ENCODE data around the gene PFDN2.
"Not testable (repeated sequence)": the region's sequence is repeated elsewhere in the genome, so short reads cannot be mapped to it uniquely, and the experiment has no call there.

Gene PFDN2

DNA sequence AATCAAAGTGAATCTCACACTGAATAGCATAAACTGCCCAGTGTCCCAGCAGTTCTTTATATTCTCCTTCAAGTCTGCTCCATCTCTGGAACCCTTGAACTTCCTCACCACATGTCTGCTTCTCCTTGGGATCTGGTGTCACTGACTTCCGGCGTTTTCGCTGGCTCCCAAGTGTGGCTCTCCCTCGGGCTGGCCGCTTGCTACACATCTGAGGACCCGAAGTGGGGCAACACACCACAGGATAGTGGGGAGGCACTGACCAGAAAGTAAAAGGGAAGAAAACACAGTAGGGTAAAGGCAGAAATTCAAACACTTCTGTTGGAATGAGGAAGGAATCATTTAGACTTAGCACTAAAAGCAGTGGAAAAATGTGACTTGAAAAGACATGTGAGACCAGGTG, 5.1 kb upstream of the PFDN2 start:
- TF ChIP-seq, protein P1, sequence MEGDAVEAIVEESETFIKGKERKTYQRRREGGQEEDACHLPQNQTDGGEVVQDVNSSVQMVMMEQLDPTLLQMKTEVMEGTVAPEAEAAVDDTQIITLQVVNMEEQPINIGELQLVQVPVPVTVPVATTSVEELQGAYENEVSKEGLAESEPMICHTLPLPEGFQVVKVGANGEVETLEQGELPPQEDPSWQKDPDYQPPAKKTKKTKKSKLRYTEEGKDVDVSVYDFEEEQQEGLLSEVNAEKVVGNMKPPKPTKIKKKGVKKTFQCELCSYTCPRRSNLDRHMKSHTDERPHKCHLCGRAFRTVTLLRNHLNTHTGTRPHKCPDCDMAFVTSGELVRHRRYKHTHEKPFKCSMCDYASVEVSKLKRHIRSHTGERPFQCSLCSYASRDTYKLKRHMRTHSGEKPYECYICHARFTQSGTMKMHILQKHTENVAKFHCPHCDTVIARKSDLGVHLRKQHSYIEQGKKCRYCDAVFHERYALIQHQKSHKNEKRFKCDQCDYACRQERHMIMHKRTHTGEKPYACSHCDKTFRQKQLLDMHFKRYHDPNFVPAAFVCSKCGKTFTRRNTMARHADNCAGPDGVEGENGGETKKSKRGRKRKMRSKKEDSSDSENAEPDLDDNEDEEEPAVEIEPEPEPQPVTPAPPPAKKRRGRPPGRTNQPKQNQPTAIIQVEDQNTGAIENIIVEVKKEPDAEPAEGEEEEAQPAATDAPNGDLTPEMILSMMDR (IDR thresholded peaks at IDR 0.05; ENCODE audit: extremely low read depth, missing control alignments), result no peak
- DNase-seq (ENCODE audit: low spot score), result no peak

DNA sequence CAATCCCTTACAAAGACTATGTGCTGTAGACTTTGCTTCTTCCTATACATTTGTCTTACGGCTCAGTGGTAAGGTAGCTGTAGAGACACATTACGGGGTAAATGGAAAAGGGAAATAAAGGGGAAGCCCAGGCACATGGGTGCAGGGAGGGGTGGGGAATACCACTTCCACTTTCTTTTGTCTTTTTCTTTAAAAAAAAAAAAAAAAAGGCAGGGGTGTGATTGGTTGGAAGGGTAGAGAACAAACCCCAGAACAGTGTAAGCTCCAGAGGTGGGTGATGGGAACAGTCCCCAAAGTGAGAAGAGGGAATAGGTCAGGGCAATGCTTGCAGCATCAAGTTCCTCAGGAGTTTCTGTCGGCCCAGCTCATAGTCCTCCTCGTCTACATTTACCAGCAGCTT, 4.0 kb upstream of the PFDN2 start:
- TF ChIP-seq, protein P1 (IDR thresholded peaks at IDR 0.05; ENCODE audit: extremely low read depth, missing control alignments), result no peak
- no peak for DNase-seq (ENCODE audit: low spot score)

DNA sequence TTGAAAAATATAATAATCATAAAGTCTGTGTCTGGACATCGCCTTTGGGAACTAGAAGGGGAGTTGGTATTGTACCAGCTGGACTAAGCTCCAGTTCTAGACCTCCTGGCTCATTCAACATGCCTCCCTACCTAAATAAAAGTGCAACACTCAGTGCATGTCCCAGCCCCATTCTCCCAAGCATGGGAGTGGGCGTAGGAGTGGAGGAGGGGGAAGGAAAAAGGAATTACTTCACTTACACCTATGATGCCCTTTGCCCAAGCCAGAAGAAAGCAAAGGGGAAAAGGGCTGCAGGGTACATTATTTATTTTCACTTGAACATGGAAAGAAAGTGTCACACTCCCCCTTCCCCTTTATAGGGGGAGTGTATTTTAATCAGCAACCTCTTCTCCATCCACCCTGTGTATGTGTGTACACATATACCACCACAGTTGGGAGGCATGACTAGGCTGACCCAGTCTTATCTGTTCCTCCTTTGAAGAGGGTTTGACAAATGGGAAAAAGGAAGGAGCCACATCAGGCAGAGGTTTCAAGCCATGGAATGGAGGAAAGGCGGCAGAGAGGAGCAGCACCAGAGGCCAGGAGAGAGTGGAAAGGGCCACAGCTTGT, 3.3 kb upstream of the PFDN2 start:
- no peak for DNase-seq (ENCODE audit: low spot score)
- TF ChIP-seq, protein P1 (IDR thresholded peaks at IDR 0.05; ENCODE audit: extremely low read depth, missing control alignments), result no peak

DNA sequence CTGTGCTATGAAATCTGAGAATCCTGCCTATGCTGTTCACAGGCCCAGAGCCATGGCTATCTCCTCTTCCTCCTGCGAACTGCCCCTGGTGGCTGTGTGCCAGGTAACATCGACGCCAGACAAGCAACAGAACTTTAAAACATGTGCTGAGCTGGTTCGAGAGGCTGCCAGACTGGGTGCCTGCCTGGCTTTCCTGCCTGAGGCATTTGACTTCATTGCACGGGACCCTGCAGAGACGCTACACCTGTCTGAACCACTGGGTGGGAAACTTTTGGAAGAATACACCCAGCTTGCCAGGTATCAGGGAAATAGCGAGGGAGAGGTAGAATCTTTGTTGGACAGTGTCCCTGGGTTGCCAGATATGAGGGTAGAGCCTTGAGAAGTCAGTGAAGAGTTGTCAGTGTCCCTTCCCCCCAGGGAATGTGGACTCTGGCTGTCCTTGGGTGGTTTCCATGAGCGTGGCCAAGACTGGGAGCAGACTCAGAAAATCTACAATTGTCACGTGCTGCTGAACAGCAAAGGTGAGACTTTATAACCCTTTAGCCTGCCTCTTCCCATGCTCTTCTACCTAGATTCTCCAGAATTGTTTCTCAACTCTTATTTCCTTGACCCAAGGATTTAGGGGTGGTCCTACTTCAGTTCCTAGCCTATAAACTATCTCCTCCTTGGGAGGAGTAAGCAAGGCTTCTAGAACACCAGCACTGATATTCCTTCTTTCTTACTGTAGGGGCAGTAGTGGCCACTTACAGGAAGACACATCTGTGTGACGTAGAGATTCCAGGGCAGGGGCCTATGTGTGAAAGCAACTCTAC, 1.5 kb upstream of the PFDN2 start:
- TF ChIP-seq, protein P1 (IDR thresholded peaks at IDR 0.05; ENCODE audit: extremely low read depth, missing control alignments), result no peak
- peak; percentile 78 for DNase-seq (ENCODE audit: low spot score)

DNA sequence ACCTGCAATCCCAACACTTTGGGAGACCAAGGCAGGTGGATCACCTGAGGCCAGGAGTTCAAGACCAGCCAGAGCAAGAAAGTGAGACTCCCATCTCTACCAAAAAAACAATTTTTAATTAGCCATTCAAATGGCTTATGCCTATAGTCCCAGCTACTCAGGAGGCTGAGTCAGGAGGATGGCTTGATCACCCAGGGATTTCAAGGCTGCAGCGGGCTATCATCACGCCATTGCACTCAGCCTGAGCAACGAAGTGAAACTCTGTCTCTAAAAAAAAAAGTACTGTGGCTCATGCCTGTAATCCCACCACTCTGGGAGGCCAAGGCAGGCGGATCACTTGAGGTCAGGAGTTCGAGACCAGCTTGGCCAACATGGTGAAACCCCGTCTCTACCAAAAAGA, 1.9 kb downstream of the PFDN2 start:
- not testable (repeated sequence) for DNase-seq (ENCODE audit: low spot score)

DNA sequence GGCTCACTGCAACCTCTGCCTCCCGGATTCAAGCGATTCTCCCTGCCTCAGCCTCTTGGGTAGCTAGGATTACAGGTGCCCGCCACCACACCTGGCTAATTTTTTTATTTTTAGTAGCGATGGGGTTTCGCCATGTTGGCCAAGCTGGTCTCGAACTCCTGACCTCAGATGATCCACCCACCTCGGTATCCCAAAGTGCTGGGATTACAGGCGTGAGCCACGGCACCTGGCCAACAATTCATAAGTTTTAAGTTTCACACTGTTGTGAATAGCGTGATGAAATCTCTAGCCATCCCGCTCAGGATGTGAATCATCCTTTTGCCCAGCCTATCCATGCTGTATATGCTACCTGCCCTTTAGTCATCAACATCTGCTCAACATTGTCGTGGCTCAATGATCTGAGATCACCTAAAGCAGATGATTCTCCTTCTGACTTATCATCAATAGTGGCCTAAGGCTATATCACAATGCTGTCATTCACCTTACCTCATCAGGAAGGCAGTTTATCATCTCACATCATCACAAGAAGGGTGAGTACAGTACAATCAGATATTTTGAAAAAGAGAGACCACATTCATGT, 2.6 kb downstream of the PFDN2 start:
- TF ChIP-seq, protein P1 (IDR thresholded peaks at IDR 0.05; ENCODE audit: extremely low read depth, missing control alignments), result no peak
- DNase-seq (ENCODE audit: low spot score), result no peak

DNA sequence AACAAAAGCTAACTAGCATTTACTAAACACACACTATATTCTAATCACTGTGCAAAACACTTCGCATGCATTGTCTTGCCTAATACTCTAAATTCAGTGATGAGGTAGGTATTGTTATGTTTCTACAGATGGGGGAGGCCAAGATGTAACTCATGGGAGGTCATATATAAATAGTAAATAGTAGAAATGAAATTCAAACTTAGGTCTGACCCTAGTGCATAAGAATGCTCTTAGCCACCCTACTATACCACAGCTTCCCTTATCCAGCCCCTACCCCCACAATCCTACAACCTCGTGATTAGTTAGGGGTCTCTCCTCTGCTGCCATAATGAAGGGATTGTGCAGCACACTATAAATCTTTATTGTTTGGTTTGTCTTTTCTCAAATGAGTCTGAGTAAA, 3.3 kb downstream of the PFDN2 start:
- TF ChIP-seq, protein P1 (IDR thresholded peaks at IDR 0.05; ENCODE audit: extremely low read depth, missing control alignments), result no peak
- DNase-seq (ENCODE audit: low spot score), result no peak

All from GM20000 (cell line).